D721Med (cell line): ENCODE data around the gene PGGHG.

Source experiments
- DNase-seq: peaks from one replicate; pipeline ENCODE4 v3.0.0; 2011; ENCODE audit warnings: low spot score; ENCODE audit not compliant: insufficient read length
- FAIRE-seq: peaks from 2 replicates; lab custom pipeline; 2011; peaks lifted over from hg19 to GRCh38; lab: Jason Lieb, UNC
- CTCF ChIP-seq: IDR thresholded peaks from 2 replicates; pipeline ENCODE4 v1.5.1; 2012; ENCODE audit warnings: mild to moderate bottlenecking, control low read depth; ENCODE audit not compliant: insufficient read depth; ENCODE audit errors: missing control alignments

Gene PGGHG

GRCh38 chr11:293271-293851, 4.4 kb downstream of the PGGHG start:
- TF ChIP-seq CTCF: no peak
- FAIRE-seq: no peak
- no peak for DNase-seq

- no peak for FAIRE-seq
- DNase-seq: no peak
- TF ChIP-seq CTCF: no peak
These were observed 5.1 kb downstream of the PGGHG start for GRCh38 chr11:293852-294661.

GRCh38 chr11:294780-295179, 5.9 kb downstream of the PGGHG start:
- TF ChIP-seq CTCF: no peak
- no peak for FAIRE-seq
- DNase-seq: no peak

GRCh38 chr11:295351-296170, 6.6 kb downstream of the PGGHG start:
- TF ChIP-seq CTCF: no peak

GRCh38 chr11:296171-297050, 7.5 kb downstream of the PGGHG start:
- no peak for FAIRE-seq
- no peak for TF ChIP-seq CTCF
- no peak for DNase-seq

More at GRCh38 chr11:295351-296170, 6.6 kb downstream of the PGGHG start:
- no peak for DNase-seq
- FAIRE-seq: no peak

- FAIRE-seq (no peak), DNase-seq (no peak)
- TF ChIP-seq CTCF: no peak
These were observed 8.2 kb downstream of the PGGHG start for GRCh38 chr11:297051-297585.
